ENCODE data around the gene ZBTB21. TPM values are rescaled to one million over a fixed set of nuclear protein-coding genes. Genes with fewer than 3 reads are reported as not detected.
"Not testable (repeated sequence)": the region's sequence is repeated elsewhere in the genome, so short reads cannot be mapped to it uniquely, and the experiment has no call there.

Gene ZBTB21
- total RNA-seq, 1 donor from 2014 or later, result 3.7 TPM

DNA sequence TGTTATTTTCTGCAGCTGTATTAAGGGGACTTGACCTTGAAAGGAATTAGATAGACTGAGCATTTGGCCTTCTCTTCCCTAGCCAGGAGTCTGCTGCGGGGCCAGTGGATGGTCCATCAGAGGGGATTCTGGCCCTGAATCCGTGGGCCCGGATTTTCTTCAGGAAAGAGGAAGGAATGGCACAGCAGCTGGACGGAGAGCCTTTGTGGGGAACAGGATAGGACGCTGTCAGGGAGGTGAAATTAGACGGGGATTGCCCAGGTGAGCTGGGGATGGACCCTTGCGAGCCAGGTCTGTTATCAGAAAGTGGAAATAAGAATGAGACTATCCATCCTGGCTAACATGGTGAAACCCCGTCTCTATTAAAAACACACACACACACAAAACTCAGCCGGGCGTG is 54.6 kb downstream of the ZBTB21 start:
- H3K36me3 ChIP-seq (ENCODE audit: control insufficient read depth in 3 of 3, insufficient read depth in 3 of 3, low read length in 3 of 3), result no peaks in the 10 kb centered on the region
- no peak overlapping the region for H3K9ac ChIP-seq (ENCODE audit: low read depth in 1 of 3, low read length in 3 of 3)
- no peak overlapping the region for H3K27ac ChIP-seq (ENCODE audit: low read depth, low read length)
- peaks cover 0 to 6% (median 0%) of the 10 kb centered on the region in 3 donors for H3K27me3 ChIP-seq (ENCODE audit: control insufficient read depth in 3 of 3, insufficient read depth in 3 of 3, low read length in 3 of 3)
- H3K4me1 ChIP-seq (ENCODE audit: control insufficient read depth in 3 of 3, insufficient read depth in 3 of 3, low read length in 3 of 3), result peaks cover 36 to 56% (median 44%) of the 10 kb centered on the region in 3 donors
- H3K4me3 ChIP-seq (ENCODE audit: low read length in 3 of 3), result no peak overlapping the region
- no peaks in the 10 kb centered on the region for H3K9me3 ChIP-seq (ENCODE audit: control insufficient read depth in 3 of 3, low read length in 3 of 3)

DNA sequence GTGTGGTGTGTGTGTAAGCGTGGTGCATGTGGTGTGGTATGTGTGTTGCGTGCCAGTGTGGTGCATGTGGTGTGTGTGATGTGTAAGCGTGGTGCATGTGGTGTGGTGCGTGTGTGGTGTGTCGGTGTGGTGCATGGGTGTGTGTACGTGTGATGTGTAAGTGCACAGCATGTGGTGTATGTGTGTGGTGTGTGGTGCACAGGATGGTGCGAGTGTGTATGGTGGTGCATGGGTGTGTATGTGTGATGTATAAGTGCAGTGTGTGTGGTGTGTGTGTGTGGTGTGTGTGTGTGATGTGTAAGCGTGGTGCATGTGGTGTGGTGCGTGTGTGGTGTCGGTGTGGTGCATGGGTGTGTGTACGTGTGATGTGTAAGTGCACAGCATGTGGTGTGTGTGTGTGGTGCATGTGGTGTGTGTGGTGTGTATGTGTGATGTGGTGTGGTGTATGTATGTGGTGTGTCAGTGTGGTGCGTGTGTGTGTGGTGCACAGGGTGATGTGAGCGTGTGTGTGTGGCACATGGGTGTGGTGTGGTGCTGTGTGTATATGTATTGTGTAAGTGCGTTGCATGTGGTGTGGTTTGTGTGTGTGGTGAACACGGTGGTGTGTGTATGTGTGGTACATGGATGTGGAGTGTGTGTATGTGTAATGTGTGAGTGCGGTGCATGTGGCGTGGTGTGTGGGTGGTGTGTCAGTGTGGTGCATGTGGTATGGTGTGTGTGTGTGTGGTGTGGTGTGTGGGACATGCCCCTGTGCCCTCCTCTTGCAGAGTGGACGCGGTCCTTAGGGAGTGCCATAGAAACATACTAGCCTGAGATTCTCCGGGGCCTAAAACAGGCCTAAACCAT is 55.3 kb downstream of the ZBTB21 start:
- no peak overlapping the region for H3K27ac ChIP-seq (ENCODE audit: low read depth, low read length)
- peak overlapping the region in 2 of 3 donors; percentile 43 to 56 for H3K4me3 ChIP-seq (ENCODE audit: low read length in 3 of 3)
- peaks cover 0 to 6% (median 3%) of the 10 kb centered on the region in 3 donors for H3K27me3 ChIP-seq (ENCODE audit: control insufficient read depth in 3 of 3, insufficient read depth in 3 of 3, low read length in 3 of 3)
- peak overlapping the region in 1 of 3 donors; percentile 40 for H3K9ac ChIP-seq (ENCODE audit: low read depth in 1 of 3, low read length in 3 of 3)
- H3K9me3 ChIP-seq (ENCODE audit: control insufficient read depth in 3 of 3, low read length in 3 of 3), result no peaks in the 10 kb centered on the region
- peaks cover 36 to 56% (median 44%) of the 10 kb centered on the region in 3 donors for H3K4me1 ChIP-seq (ENCODE audit: control insufficient read depth in 3 of 3, insufficient read depth in 3 of 3, low read length in 3 of 3)
- H3K36me3 ChIP-seq (ENCODE audit: control insufficient read depth in 3 of 3, insufficient read depth in 3 of 3, low read length in 3 of 3), result no peaks in the 10 kb centered on the region

DNA sequence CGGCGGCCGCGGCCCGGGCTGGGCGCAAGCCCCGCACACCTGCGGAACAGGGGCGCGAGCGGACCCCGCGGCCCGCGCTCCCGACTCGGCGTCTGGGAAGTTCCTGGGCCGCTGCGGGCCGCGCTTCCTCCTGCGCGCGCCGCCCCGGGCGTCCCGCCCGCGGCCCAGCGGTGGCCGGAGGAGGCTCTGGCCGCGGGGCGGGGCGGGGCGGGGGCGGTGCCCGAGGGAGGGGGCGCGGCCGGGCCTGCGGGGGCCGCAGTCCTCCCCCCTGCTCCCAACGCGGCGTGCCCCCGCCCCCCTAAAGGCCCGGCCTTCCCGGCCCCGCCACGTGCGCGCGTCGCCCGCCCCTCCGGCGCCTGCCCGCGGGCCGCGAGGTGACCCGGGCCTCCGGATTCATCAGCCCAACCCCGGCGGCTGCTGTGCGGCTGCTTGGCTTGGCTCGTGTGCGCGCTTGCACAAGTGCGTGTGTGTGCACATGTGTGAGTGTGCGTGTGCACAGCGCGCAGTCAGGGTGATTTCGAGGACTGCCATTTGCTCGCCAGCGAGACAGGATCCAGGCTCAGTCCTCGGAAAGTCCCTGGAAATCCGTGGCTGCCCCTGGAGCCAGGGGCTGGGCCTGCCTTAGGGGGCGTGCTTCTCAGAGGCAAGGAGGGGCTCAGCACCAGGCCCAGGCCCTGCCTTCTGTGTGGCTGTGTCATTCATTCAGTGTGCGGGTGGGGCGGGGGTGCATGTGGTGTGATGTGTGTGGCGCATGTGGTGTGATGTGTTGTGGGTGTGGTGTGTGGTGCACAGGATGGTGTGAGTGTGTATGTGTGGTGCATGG is 56.1 kb downstream of the ZBTB21 start, which contains the start of gene C2CD2:
Gene C2CD2 (minus strand): TSS at position 188 of the 823 bp plus-strand sequence. CDS start 370 bp downstream, outside the sequence.
- no peaks in the 10 kb centered on the region for H3K36me3 ChIP-seq (ENCODE audit: control insufficient read depth in 3 of 3, insufficient read depth in 3 of 3, low read length in 3 of 3)
- no peak within 1 kb of the TSS for H3K27ac ChIP-seq (ENCODE audit: low read depth, low read length)
- H3K4me3 ChIP-seq (ENCODE audit: low read length in 3 of 3), result peak within 1 kb of the TSS; percentile 49 to 74 (median 71)
- peaks cover 0 to 6% (median 3%) of the 10 kb centered on the region in 3 donors for H3K27me3 ChIP-seq (ENCODE audit: control insufficient read depth in 3 of 3, insufficient read depth in 3 of 3, low read length in 3 of 3)
- no peaks in the 10 kb centered on the region for H3K9me3 ChIP-seq (ENCODE audit: control insufficient read depth in 3 of 3, low read length in 3 of 3)
- H3K9ac ChIP-seq (ENCODE audit: low read depth in 1 of 3, low read length in 3 of 3), result peak within 1 kb of the TSS; percentile 12 to 79 (median 36)
- peaks cover 36 to 56% (median 44%) of the 10 kb centered on the region in 3 donors for H3K4me1 ChIP-seq (ENCODE audit: control insufficient read depth in 3 of 3, insufficient read depth in 3 of 3, low read length in 3 of 3)

DNA sequence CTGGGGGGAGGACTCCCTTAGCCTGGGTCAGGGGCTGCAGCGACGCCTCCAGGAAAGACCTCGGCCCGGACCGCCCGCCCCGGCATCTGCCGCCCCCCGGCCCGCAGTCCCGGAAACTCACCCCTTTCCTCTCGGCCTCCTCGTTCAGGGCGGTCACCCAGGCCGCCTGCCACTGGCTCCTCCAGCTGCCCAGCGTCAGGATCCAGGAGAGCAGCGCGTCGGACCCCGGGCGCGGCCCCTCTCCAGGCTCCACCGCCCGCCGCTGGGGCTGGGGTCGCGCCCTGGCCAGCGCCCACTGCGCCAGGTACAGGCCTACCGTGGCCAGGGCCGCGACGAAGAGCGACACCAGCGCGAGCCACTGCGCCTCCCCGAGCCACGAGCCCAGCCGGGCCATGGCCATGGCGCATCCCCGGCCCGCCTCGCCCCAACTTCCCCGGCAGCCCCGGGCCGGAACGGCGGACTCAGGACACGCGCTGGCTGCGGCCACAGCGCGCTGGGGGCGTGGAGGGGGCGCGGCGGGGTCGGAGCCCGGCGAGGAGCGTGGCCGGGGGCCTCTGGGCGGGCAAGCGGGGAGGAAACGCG is 56.8 kb downstream of the ZBTB21 start:
- H3K9me3 ChIP-seq (ENCODE audit: control insufficient read depth in 3 of 3, low read length in 3 of 3), result no peaks in the 10 kb centered on the region
- H3K4me1 ChIP-seq (ENCODE audit: control insufficient read depth in 3 of 3, insufficient read depth in 3 of 3, low read length in 3 of 3), result peaks cover 34 to 52% (median 40%) of the 10 kb centered on the region in 3 donors
- H3K36me3 ChIP-seq (ENCODE audit: control insufficient read depth in 3 of 3, insufficient read depth in 3 of 3, low read length in 3 of 3), result no peaks in the 10 kb centered on the region
- H3K4me3 ChIP-seq (ENCODE audit: low read length in 3 of 3), result peak overlapping the region; percentile 49 to 74 (median 71)
- H3K9ac ChIP-seq (ENCODE audit: low read depth in 1 of 3, low read length in 3 of 3), result peak overlapping the region; percentile 12 to 79 (median 36)
- H3K27ac ChIP-seq (ENCODE audit: low read depth, low read length), result no peak overlapping the region
- H3K27me3 ChIP-seq (ENCODE audit: control insufficient read depth in 3 of 3, insufficient read depth in 3 of 3, low read length in 3 of 3), result peaks cover 0 to 6% (median 3%) of the 10 kb centered on the region in 3 donors

DNA sequence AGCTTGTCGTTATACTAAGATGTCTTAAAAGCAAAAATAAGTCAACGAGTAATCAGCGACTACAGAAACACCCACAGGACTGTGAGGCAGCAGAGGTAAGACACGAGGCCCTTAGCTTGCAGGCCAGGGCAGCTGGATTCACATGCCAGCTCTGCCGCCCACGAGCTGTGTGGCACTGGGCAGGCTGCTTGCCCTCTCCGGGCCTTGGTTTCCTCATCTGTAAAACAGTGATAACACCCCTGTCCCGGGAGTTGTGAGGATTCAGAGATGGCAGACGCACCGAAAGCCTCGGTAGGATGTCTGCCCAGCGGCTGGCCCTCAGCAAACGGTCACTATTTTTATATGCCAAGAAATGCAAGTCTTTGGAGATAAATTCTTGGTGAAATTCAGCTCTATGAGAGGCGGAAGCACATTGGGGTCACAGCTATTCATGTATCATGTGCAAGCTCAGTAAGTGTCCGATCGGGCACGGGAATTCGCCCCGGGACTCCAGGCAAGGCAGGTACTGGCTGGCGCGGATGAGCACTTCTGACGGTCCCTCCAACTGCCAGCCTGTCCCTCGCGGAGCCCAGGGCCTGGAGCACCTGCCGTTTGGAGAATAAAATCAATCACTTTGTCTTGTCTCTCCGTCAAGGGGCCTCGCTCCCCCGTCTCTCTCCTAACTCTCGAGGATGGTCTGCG is 57.5 kb downstream of the ZBTB21 start:
- Histone ChIP-seq H3K36me3 (ENCODE audit: control insufficient read depth in 3 of 3, insufficient read depth in 3 of 3, low read length in 3 of 3) (no peaks in the 10 kb centered on the region), H3K4me1 (ENCODE audit: control insufficient read depth in 3 of 3, insufficient read depth in 3 of 3, low read length in 3 of 3) (peaks cover 34 to 52% (median 35%) of the 10 kb centered on the region in 3 donors), H3K9ac (ENCODE audit: low read depth in 1 of 3, low read length in 3 of 3) (peak overlapping the region; percentile 12 to 79 (median 36)), H3K27ac (ENCODE audit: low read depth, low read length) (no peak overlapping the region), H3K9me3 (ENCODE audit: control insufficient read depth in 3 of 3, low read length in 3 of 3) (no peaks in the 10 kb centered on the region), H3K4me3 (ENCODE audit: low read length in 3 of 3) (peak overlapping the region; percentile 49 to 74 (median 71)), H3K27me3 (ENCODE audit: control insufficient read depth in 3 of 3, insufficient read depth in 3 of 3, low read length in 3 of 3) (peaks cover 0 to 6% (median 3%) of the 10 kb centered on the region in 3 donors)

DNA sequence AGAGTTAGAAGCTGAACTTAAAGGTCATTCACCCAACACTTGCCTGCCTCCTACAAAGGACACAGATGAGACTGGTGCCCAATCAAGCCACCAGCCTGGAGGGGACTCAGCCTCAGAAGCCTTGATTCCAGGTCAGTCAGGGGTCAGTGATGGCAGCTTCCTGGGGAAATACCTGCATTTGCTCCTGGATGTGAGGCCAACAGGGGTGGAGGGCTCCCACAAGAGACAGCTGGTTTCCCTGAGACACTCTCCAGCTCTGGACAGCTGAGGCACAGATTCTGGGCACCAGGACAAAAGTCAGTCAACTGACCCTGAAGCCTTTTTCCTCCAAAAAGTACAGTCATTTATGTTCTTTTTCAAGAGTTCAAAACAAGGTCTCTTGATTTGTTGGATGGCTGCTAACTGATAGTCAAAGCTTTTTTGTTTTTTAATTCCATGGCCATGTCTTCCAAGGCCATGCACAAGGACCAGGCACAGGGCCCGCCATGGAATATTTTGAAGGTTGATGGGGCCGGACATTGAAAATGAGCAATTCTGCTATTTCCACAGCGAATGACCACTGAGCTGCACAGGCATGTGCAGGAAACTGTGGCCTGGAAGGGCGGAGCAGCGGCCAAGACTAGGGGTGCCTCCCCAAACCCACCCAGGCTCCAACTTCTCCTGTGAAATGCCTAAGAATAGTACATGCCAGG is 58.1 kb downstream of the ZBTB21 start:
- no peaks in the 10 kb centered on the region for H3K9me3 ChIP-seq (ENCODE audit: control insufficient read depth in 3 of 3, low read length in 3 of 3)
- H3K27ac ChIP-seq (ENCODE audit: low read depth, low read length), result no peak overlapping the region
- peak overlapping the region in 1 of 3 donors; percentile 79 for H3K9ac ChIP-seq (ENCODE audit: low read depth in 1 of 3, low read length in 3 of 3)
- peaks cover 30 to 50% (median 30%) of the 10 kb centered on the region in 3 donors for H3K4me1 ChIP-seq (ENCODE audit: control insufficient read depth in 3 of 3, insufficient read depth in 3 of 3, low read length in 3 of 3)
- H3K27me3 ChIP-seq (ENCODE audit: control insufficient read depth in 3 of 3, insufficient read depth in 3 of 3, low read length in 3 of 3), result peaks cover 0 to 6% (median 3%) of the 10 kb centered on the region in 3 donors
- peak overlapping the region; percentile 49 to 74 (median 71) for H3K4me3 ChIP-seq (ENCODE audit: low read length in 3 of 3)
- H3K36me3 ChIP-seq (ENCODE audit: control insufficient read depth in 3 of 3, insufficient read depth in 3 of 3, low read length in 3 of 3), result no peaks in the 10 kb centered on the region

DNA sequence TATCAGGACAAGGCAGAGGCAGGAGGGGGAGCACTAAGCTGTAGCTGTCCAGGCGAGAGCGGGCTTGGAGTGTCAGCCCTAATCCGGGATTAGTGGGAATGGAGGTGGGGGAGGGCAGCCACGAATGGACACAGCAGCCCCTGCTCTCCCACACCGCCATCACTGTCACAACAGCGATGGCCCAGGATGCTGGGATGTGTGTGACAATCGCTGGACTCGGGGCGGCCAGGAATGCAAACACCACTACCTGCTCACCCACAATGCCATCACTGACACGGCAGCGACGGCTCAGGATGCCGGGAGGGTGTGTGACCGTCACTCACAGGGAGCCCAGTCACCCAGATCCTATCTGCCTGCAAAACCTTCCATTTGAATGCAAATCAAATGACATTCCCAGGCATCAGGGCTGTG is 59.2 kb downstream of the ZBTB21 start:
- Histone ChIP-seq H3K27me3 (ENCODE audit: control insufficient read depth in 3 of 3, insufficient read depth in 3 of 3, low read length in 3 of 3) (peaks cover 0 to 6% (median 3%) of the 10 kb centered on the region in 3 donors), H3K4me3 (ENCODE audit: low read length in 3 of 3) (peak overlapping the region in 1 of 3 donors; percentile 7), H3K36me3 (ENCODE audit: control insufficient read depth in 3 of 3, insufficient read depth in 3 of 3, low read length in 3 of 3) (no peaks in the 10 kb centered on the region), H3K9me3 (ENCODE audit: control insufficient read depth in 3 of 3, low read length in 3 of 3) (no peaks in the 10 kb centered on the region), H3K27ac (ENCODE audit: low read depth, low read length) (no peak overlapping the region), H3K9ac (ENCODE audit: low read depth in 1 of 3, low read length in 3 of 3) (no peak overlapping the region), H3K4me1 (ENCODE audit: control insufficient read depth in 3 of 3, insufficient read depth in 3 of 3, low read length in 3 of 3) (peaks cover 26 to 46% (median 27%) of the 10 kb centered on the region in 3 donors)

DNA sequence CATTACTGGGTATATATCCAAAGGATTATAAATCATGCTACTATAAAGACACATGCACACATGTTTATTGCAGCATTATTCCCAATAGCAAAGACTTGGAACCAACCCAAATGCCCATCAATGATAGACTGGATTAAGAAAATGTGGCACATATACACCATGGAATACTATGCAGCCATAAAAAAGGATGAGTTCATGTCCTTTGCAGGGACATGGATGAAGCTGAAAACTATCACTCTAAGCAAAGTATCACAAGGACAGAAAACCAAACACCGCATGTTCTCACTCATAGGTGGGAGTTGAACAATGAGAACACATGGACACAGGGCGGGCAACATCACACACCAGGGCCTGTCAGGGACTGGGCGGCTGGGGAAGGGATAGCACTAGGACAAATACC is 60.5 kb downstream of the ZBTB21 start:
- not testable (repeated sequence) for H3K27me3 ChIP-seq (ENCODE audit: control insufficient read depth in 3 of 3, insufficient read depth in 3 of 3, low read length in 3 of 3); H3K4me3 ChIP-seq (ENCODE audit: low read length in 3 of 3); H3K9ac ChIP-seq (ENCODE audit: low read depth in 1 of 3, low read length in 3 of 3); H3K36me3 ChIP-seq (ENCODE audit: control insufficient read depth in 3 of 3, insufficient read depth in 3 of 3, low read length in 3 of 3); H3K9me3 ChIP-seq (ENCODE audit: control insufficient read depth in 3 of 3, low read length in 3 of 3); H3K27ac ChIP-seq (ENCODE audit: low read depth, low read length)
- peaks cover 26 to 42% (median 26%) of the 10 kb centered on the region in 3 donors for H3K4me1 ChIP-seq (ENCODE audit: control insufficient read depth in 3 of 3, insufficient read depth in 3 of 3, low read length in 3 of 3)

DNA sequence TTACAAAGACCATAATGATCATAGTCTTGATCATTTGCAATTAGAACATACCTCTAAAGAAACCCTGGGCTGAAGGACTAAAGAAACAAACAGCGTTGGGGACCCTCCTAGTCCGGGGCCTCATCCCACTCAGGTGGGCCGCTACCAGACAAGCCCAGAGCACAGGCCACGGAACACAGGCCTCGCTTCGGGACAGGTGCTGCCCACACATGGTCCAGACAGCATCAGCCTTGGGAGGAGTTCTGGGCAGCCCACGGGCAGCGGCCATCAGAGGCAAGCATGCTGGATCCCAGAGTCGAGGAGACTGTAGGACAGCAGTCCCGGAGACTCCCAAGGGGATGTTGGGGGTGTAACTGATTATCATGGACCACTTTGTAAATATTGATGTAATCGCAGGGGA is 61.3 kb downstream of the ZBTB21 start:
- Histone ChIP-seq H3K36me3 (ENCODE audit: control insufficient read depth in 3 of 3, insufficient read depth in 3 of 3, low read length in 3 of 3) (no peaks in the 10 kb centered on the region), H3K4me1 (ENCODE audit: control insufficient read depth in 3 of 3, insufficient read depth in 3 of 3, low read length in 3 of 3) (peaks cover 20 to 35% (median 23%) of the 10 kb centered on the region in 3 donors), H3K9ac (ENCODE audit: low read depth in 1 of 3, low read length in 3 of 3) (no peak overlapping the region), H3K27ac (ENCODE audit: low read depth, low read length) (no peak overlapping the region), H3K4me3 (ENCODE audit: low read length in 3 of 3) (no peak overlapping the region), H3K27me3 (ENCODE audit: control insufficient read depth in 3 of 3, insufficient read depth in 3 of 3, low read length in 3 of 3) (peaks cover 0 to 6% (median 3%) of the 10 kb centered on the region in 3 donors), H3K9me3 (ENCODE audit: control insufficient read depth in 3 of 3, low read length in 3 of 3) (no peaks in the 10 kb centered on the region)

Measured in skeletal muscle tissue (tissue), 4 donors.